ELR (cell line): ENCODE data around the gene MLH3.
A peak's percentile ranks its signal among the peaks of the same experiment; 100 is the strongest.

Experiments used
- DNase-seq: peaks from one replicate; pipeline ENCODE4 v3.0.0-alpha.2; 2015; ENCODE audit warnings: low read depth

Gene MLH3

DNA sequence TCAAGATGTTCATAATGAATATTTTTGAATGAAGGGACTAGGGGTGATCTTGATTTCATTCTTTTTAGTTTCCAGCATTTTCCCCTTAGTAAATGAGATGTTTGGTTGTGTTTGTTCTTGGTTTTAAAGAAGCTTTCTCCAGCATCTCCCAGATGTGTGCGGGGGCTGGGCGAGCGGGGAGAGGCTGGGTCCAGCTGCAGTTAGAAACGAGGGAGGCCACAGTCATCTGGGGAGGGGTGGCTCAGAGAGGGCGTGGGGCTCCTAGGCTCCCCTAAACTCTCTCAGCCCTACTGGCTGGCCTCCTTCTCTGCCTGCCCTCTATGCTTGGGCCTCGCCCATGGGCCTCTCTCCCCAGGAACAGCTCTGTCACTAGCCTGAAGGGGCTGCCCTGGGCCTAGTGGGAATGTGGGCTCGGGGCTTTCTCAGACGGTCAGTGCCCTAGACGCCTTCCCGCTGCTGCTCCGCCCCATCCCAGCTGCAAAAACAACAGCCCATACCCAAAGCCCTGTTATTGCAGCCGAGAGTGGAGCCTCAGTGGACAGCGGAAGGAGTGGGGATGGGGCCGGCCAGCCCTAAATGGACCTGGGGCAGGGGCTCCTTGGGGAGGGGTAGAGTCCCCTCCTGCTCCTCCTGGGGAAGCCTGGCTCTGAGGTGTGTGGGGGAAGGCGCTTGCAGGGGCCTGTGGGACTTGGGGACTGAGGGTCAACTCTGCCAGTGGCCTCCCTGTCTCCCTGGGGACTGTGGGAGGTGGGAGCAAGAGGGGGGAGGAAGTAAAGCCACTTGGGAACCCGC lies 66.8 kb downstream of the MLH3 start:
- DNase-seq = no peak

DNA sequence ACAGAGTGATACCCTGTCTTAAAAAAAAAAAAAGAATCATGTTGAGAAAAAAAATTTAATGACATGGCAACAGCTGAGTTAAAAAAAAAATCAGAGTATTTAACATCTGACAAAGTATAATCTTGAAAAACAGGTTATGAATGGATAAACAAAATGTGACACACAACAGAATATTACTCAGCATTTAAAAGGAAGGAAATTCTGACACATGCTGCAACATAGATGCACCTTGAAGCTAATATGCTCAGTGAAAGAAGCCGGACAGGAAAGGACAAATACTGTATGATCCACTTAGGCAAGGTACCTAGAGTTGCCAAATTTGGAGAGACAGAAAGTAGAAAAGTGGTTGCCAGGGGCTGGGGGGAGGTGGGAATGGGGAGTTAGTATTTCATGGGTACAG lies 67.9 kb downstream of the MLH3 start:
- DNase-seq = peak; percentile 50

DNA sequence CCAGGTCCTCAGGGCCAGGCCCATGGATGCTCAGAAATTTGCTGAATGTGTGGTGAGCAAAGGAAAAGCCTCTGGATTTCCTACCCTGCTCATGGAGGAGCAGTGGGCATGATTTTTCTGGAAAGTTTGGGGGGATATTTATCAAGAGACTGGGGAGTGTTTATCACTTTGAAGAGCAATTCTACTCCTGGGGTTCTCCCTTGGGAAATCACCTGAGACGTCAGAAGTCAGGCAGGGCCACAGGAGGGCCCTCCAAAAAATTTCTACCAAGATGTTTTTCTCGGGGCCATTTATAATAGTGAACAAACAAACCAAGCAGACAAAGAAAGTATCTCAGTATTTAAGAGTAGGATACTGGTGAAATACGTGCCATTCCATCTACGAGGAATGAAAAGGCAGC lies 68.6 kb downstream of the MLH3 start:
- no peak for DNase-seq

GRCh38 chr14:74981833-74982232 lies 69.4 kb downstream of the MLH3 start:
- no peak for DNase-seq

GRCh38 chr14:74981462-74981782 lies 69.8 kb downstream of the MLH3 start:
- DNase-seq = no peak

- DNase-seq = peak; percentile 66
Observed at GRCh38 chr14:74980731-74981461, 70.4 kb downstream of the MLH3 start.

DNA sequence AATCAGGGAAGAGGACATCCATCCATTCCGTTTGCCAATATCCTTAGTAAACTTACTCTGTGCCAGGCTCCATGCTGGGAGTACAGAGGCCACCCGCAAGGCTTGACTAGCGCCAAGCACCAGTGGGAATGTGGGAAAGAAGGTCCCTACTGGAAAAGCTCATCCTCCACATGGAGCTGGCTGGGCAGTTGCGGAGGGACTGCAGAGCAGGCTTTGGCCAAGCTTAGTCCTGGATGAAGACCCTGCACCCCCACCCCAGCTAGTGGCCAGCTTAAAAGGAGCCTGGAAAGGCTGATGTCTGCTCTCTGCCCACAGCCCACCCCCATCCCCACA lies 70.9 kb downstream of the MLH3 start:
- peak; percentile 31 for DNase-seq

GRCh38 chr14:74979442-74980397 lies 71.5 kb downstream of the MLH3 start:
- peak; percentile 77 for DNase-seq

- DNase-seq = peak; percentile 67
Observed at GRCh38 chr14:74979029-74979428, 72.2 kb downstream of the MLH3 start.

GRCh38 chr14:74978416-74978947 lies 72.8 kb downstream of the MLH3 start:
- DNase-seq = peak; percentile 96

- DNase-seq = no peak
Observed at GRCh38 chr14:74977901-74978385, 73.3 kb downstream of the MLH3 start.

DNA sequence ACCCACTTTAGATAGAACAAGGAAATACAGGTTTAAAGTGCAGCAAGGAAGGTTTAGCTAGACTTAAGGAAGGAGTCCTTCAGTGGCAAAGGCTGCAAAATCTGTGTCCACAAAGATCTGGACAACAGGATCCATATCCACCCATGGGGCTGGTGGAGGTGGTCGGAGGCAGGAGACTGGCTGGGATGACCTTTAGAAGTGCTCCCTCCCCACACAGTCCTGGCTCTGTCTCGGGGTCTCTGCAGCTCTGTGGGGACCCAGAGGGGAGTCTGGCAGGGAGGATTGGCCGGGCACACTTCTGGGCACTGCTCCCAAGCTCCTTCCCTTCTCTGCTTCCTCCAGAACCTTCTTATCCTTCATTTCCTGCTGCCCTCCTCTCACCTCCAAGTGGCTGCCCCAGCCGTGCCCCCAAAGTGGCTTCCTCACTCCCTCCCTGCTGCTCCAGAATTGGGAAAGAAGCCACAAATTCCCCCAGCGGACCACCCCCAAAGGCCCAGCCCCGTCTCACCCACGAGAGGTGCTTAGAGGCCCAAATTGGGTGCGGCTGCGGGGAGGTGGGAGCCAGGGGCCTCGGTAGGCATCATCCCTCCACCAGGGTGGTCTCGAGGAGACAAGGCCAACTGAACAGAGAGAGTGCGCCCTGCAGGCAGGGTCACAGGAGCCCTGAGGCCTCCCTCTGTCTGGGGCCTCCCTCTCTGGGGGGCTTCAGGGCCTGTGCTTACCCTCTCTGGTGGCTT lies 73.9 kb downstream of the MLH3 start:
- DNase-seq = no peak

GRCh38 chr14:74976264-74977113 lies 74.8 kb downstream of the MLH3 start:
- no peak for DNase-seq

DNA sequence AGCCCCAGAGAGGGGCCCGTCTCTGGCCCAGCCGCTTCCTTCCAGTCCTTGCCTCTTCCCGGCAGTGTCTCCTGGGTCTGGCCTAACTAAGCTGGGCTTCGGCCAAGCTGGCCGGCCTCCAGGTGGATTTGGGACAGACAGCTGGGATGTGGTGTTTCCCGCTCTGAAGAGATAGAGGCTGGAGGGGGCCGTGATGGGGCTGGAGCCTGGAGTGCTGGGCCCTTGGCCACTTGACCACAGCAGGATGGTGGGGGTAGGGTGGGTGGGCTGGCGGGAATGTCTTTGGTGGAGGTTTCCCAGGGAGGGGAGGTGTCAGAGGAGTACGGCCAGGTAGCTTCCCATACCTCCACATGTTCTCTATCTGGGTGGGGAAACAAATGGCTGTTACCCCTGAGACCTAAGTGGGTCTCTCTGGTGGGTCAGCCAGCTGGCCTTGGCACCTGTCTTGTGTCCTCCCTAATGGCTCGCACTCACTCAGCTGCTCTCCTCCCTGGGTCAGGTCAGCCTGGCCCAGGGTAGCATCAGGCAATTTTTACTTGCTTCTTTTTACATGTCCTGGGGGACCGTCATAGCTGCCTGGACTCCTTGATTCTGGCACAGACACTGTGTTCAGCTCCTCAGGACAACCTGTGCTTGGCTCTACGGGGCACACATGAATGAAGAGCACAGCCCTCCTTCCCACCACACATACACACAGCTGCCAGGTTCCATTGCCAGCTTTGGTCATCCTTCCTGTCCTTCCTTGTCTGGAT lies 76.0 kb downstream of the MLH3 start:
- no peak for DNase-seq

DNA sequence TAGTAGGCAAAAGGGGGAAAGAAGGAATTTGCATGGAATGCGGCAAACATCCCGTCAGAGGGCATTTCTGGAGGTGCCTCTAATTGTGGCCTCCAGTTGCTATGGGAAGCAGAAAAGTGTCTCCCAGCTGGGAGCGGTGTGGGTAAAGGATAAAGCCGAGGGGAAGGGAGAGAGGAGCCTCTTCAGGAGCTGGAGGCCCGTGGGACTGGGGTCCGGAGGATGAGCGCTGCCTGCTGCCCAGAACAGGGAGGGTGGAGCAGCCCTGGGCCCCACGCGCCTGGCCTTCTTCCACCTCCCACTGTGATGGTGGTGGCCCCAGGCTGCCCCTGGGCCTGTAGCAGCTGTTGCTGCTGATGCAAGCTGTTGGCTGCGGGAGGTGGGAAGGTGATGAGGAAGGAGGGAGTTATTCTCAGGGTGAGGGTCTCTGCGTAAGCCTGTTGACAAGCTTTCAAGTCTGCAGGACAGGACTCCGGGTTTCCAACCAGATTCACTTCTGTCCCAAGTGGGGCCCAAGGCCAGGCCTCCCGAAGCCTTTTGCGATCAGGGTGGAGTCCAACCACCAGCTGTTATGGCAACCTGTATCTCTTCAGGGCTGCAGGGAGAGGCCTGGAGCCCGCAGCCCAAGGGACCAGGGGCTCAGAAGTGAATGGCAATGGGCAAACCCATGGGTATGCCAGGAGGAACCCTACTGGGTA lies 76.8 kb downstream of the MLH3 start:
- no peak for DNase-seq

GRCh38 chr14:74973905-74974363 lies 77.3 kb downstream of the MLH3 start:
- no peak for DNase-seq

DNA sequence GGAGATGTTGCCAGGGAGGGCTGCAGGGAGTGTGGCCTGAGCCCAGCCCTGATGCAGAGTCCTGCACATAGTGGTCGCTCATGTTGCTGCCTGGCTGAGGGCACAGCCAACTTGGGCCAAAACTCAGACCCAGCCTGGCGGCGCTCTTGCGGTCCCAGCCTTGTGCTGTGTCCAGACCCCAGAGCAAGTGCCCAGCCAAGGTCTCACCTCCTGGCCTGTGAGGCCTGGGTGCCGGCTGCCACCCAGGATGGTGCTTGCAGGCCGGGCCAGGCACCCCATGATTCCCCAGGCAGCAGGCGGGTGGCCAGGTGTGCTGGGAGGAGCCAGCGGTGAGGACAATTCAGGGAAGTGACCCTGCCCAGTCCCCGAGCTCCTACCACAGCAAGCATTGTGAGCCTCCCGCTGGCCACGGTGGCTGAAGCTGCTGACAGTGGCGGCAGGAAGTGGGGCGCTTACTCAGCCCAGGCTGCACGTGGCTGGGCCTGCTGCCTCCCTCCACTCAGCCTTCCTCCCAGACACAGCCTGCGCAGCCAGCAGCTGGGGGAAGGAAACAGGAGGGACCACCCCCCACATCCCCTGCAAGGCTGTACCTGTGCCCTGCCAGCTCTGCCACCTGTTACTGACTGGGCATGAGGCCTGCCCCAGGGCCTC lies 78.1 kb downstream of the MLH3 start:
- peak; percentile 81 for DNase-seq

GRCh38 chr14:74968811-74969210 lies 82.5 kb downstream of the MLH3 start:
- no peak for DNase-seq
